Muscle layer of colon (tissue), 2 donors: ENCODE data around the gene OR5M3.

Source experiments
- H3K27ac ChIP-seq: one replicate; pipeline ENCODE4 v1.7.0; 2013; ENCODE audit warnings: low read depth, mild to moderate bottlenecking, low read length, moderate library complexity
- H3K27me3 ChIP-seq, 2 donors: one replicate each; pipeline ENCODE4 v1.7.0; 2013; ENCODE audit warnings: low read length in 2 of 2, mild to moderate bottlenecking in 2 of 2; ENCODE audit not compliant: insufficient read depth in 2 of 2, control insufficient read depth in 1 of 2
- H3K36me3 ChIP-seq: one replicate; pipeline ENCODE4 v1.7.0; 2013; ENCODE audit warnings: mild to moderate bottlenecking, low read length; ENCODE audit not compliant: insufficient read depth
- H3K4me1 ChIP-seq: one replicate; pipeline ENCODE4 v1.7.0; 2013; ENCODE audit warnings: mild to moderate bottlenecking, low read length; ENCODE audit not compliant: insufficient read depth
- H3K4me3 ChIP-seq, 2 donors: one replicate each; pipeline ENCODE4 v1.7.0; 2013; ENCODE audit warnings: low read length in 2 of 2, low read depth in 1 of 2, mild to moderate bottlenecking in 1 of 2, moderate library complexity in 1 of 2
- H3K9ac ChIP-seq: one replicate; pipeline ENCODE4 v1.7.0; 2013; ENCODE audit warnings: low read length
- H3K9me3 ChIP-seq: one replicate; pipeline ENCODE4 v1.7.0; 2013; ENCODE audit warnings: mild to moderate bottlenecking, low read length
- donor health status: abdominal sarcoma.
- donor health status: Adenocarcinoma of cecum.

Gene OR5M3

DNA sequence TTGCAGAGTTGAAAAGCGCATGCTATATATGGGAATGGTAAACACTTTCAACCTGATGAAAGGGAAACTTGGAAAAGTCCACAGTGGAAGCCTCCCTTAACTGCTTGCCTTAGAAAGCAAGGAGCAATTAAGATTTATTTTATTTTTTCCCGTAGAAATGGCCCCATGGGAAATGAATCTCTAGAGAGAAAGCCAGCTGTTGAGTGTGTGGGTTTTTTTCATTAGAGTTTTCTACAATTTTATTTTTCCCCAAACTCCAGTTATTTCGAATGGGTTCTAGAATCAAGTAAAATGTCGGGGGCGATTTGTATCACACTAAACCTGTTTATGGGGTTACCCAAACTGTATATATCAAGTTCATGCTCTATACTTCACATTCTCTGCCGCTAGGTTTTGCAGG is at the start of gene OR5M3:
OR5M3 (minus strand) TSS at position 101 of the 400 bp plus-strand sequence. CDS start 2,855 bp downstream, outside the sequence.
- Histone ChIP-seq H3K36me3 (no peaks in the 10 kb centered on the region), H3K4me3 (no peak within 1 kb of the TSS), H3K9ac (no peak within 1 kb of the TSS), H3K4me1 (no peaks in the 10 kb centered on the region), H3K27ac (no peak within 1 kb of the TSS), H3K9me3 (no peaks in the 10 kb centered on the region), H3K27me3 (no peaks in the 10 kb centered on the region)

DNA sequence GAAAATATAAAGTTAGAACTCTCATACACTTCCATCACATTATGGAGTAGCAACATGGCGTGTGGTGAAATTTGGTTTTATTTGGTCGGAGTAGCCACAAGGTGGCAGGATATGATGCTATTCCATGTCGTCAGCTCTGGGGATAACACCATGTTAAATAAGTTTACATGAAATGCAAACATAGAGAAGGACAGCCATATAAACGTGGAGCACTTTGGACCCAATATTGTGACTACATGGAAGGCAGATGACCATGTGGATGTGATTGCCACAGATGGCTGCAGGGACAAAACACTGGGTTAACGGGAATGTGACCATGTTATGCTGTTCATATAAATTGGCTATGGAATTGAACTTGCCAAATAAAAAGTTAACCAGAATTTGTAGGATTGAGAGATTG is 48.9 kb upstream of the OR5M3 start:
- H3K4me3 ChIP-seq, result no peak overlapping the region
- H3K9ac ChIP-seq, result no peak overlapping the region
- no peaks in the 10 kb centered on the region for H3K9me3 ChIP-seq
- H3K36me3 ChIP-seq, result no peaks in the 10 kb centered on the region
- H3K27ac ChIP-seq, result no peak overlapping the region
- H3K4me1 ChIP-seq, result no peaks in the 10 kb centered on the region
- no peaks in the 10 kb centered on the region for H3K27me3 ChIP-seq

GRCh38 chr11:56513280-56513679 is 40.1 kb upstream of the OR5M3 start:
- H3K27ac ChIP-seq, result no peak overlapping the region
- no peaks in the 10 kb centered on the region for H3K36me3 ChIP-seq
- H3K9me3 ChIP-seq, result no peaks in the 10 kb centered on the region
- H3K4me3 ChIP-seq, result no peak overlapping the region
- no peaks in the 10 kb centered on the region for H3K4me1 ChIP-seq
- no peak overlapping the region for H3K9ac ChIP-seq
- no peaks in the 10 kb centered on the region for H3K27me3 ChIP-seq

GRCh38 chr11:56509439-56509838 is 36.3 kb upstream of the OR5M3 start:
- H3K4me1 ChIP-seq, result no peaks in the 10 kb centered on the region

DNA sequence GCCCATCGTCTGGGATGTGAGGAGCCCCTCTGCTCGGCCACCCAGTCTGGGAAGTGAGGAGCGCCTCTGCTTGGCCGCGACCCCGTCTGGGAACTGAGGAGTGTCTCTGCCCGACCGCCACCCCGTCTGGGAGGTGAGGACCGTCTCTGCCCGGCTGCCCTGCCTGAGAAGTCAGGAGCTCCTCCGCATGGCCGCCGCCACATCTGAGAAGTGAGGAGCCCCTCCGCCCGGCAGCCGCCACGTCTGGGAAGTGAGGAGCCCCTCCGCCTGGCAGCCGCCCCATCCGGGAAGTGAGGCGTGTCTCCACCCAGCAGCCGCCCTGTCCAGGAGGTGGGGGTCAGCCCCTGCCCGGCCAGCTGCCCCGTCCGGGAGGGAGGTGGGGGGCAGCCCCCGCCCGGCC is 23.9 kb upstream of the OR5M3 start:
- H3K9me3 ChIP-seq, result no peaks in the 10 kb centered on the region
- H3K9ac ChIP-seq, result no peak overlapping the region
- H3K27me3 ChIP-seq, result no peaks in the 10 kb centered on the region
- H3K27ac ChIP-seq, result no peak overlapping the region
- no peaks in the 10 kb centered on the region for H3K36me3 ChIP-seq
- H3K4me1 ChIP-seq, result no peaks in the 10 kb centered on the region
- no peak overlapping the region for H3K4me3 ChIP-seq

More at GRCh38 chr11:56509439-56509838, 36.3 kb upstream of the OR5M3 start:
- Histone ChIP-seq H3K36me3 (no peaks in the 10 kb centered on the region), H3K9ac (no peak overlapping the region), H3K27ac (no peak overlapping the region), H3K4me3 (no peak overlapping the region), H3K9me3 (no peaks in the 10 kb centered on the region), H3K27me3 (no peaks in the 10 kb centered on the region)

DNA sequence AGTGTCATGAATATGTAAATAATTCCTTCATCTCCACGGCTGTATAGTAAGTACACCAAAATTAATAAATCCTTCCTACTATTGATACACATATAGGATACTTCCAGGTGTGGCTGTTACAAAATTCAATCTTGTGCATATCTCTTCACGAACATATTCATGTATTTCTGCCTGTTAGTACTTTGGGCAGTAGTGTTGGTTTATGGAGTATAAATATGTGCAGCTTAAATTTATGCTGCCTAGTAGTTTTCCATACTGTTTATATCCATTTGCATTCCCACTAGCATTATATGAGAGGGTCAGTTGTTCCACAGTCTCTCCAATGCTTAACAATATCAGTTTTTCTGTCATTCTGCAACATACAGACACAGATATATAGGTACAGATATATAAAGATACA is 22.0 kb upstream of the OR5M3 start:
- no peaks in the 10 kb centered on the region for H3K4me1 ChIP-seq
- no peaks in the 10 kb centered on the region for H3K9me3 ChIP-seq
- H3K9ac ChIP-seq, result no peak overlapping the region
- H3K36me3 ChIP-seq, result no peaks in the 10 kb centered on the region
- H3K27me3 ChIP-seq, result no peaks in the 10 kb centered on the region
- H3K4me3 ChIP-seq, result no peak overlapping the region
- no peak overlapping the region for H3K27ac ChIP-seq

GRCh38 chr11:56491270-56491669 is 18.1 kb upstream of the OR5M3 start, which contains the start of gene OR5M8:
OR5M8 (minus strand) TSS chr11:56491370; CDS start chr11:56491370, 0 bp downstream.
- H3K4me1 ChIP-seq, result no peaks in the 10 kb centered on the region
- H3K9ac ChIP-seq, result no peak within 1 kb of the TSS
- no peaks in the 10 kb centered on the region for H3K36me3 ChIP-seq
- no peaks in the 10 kb centered on the region for H3K27me3 ChIP-seq
- no peak within 1 kb of the TSS for H3K4me3 ChIP-seq
- H3K9me3 ChIP-seq, result no peaks in the 10 kb centered on the region
- no peak within 1 kb of the TSS for H3K27ac ChIP-seq

DNA sequence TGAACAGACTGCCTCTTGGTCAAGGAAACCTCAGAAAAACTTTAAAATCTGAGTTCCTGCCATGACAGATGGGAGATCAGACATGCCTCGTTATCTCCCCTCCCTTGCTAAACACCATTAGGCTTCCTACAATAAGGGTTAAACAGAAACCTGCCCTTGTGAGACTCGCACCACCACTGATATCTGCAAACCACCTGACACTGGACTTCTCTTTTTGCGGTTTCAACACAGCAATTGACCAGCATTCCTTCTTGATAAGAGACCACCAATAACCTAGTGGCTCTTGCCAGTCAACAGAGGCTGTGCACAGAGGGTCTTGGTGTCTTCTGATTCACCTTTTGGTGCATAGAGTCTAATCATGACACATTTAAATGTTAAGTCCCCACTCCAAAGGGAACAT is 13.6 kb upstream of the OR5M3 start:
- no peaks in the 10 kb centered on the region for H3K27me3 ChIP-seq
- H3K4me3 ChIP-seq, result no peak overlapping the region
- H3K9ac ChIP-seq, result no peak overlapping the region
- no peaks in the 10 kb centered on the region for H3K36me3 ChIP-seq
- no peaks in the 10 kb centered on the region for H3K9me3 ChIP-seq
- H3K27ac ChIP-seq, result no peak overlapping the region
- H3K4me1 ChIP-seq, result no peaks in the 10 kb centered on the region

DNA sequence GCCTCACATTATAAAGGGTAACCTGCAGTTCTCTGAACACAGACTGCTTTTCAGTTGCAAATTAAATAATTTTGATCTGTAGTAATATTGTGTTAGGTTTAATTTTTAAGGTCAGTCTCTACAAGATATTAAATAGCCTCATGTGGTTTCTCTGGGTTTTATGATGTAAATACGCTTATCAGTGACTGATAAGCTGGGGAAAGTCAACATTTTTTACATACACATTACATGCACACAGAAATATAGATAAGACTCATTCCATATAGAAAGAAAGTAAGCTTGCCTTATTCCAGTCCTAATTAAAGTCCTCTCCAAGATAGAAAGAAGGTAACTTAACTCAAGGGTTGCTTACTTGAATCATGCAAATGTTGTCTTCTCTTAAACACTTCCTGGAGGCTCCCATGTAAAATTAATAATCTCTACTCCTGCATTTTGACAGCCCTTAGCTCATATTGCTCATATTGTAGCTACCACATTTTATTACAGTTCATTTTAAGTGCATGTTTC is 1.6 kb upstream of the OR5M3 start:
- no peaks in the 10 kb centered on the region for H3K9me3 ChIP-seq
- no peaks in the 10 kb centered on the region for H3K4me1 ChIP-seq
- no peak overlapping the region for H3K27ac ChIP-seq

DNA sequence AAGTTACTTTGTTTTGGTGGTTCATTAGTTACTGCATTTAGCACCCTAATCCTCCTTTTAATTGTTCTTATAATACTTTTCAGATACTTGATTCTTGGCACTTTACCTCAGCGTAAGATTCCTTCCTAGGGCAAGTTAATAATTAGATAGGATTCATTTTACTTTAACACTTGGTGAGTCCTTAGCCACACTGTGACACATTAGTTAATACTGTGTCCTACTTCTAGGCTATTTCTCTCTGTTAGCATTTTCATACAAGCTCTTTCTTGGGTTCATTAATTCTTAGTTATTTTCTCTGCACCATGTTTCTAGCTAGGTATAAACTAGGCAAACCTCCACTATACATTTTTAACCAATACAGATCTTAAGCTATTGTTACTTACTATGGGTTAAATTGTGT is 16.1 kb downstream of the OR5M3 start:
- Histone ChIP-seq H3K4me1 (no peaks in the 10 kb centered on the region), H3K4me3 (no peak overlapping the region), H3K9ac (no peak overlapping the region), H3K27ac (no peak overlapping the region), H3K27me3 (no peaks in the 10 kb centered on the region), H3K36me3 (no peaks in the 10 kb centered on the region), H3K9me3 (no peaks in the 10 kb centered on the region)

More for the DNA sequence above, 1.6 kb upstream of the OR5M3 start:
- Histone ChIP-seq H3K27me3 (no peaks in the 10 kb centered on the region), H3K9ac (no peak overlapping the region), H3K4me3 (no peak overlapping the region), H3K36me3 (no peaks in the 10 kb centered on the region)

GRCh38 chr11:56453521-56453920 is 19.6 kb downstream of the OR5M3 start:
- no peaks in the 10 kb centered on the region for H3K36me3 ChIP-seq
- no peaks in the 10 kb centered on the region for H3K27me3 ChIP-seq
- no peak overlapping the region for H3K9ac ChIP-seq

More at GRCh38 chr11:56453521-56453920, 19.6 kb downstream of the OR5M3 start:
- H3K4me3 ChIP-seq, result no peak overlapping the region
- H3K27ac ChIP-seq, result no peak overlapping the region
- H3K4me1 ChIP-seq, result no peaks in the 10 kb centered on the region
- no peaks in the 10 kb centered on the region for H3K9me3 ChIP-seq
